ENCODE measurements around the gene KSR2. TPM values are rescaled to one million over a fixed set of nuclear protein-coding genes. Genes with fewer than 3 reads are reported as not detected.
"Not testable (repeated sequence)": the region's sequence is repeated elsewhere in the genome, so short reads cannot be mapped to it uniquely, and the experiment has no call there.

The KSR2 gene
- total RNA-seq, 1 donor from 2014 or later, result not detected

GRCh38 chr12:118013283-118013682 is 44.5 kb upstream of the KSR2 start:
- Histone ChIP-seq H3K36me3 (no peaks in the 10 kb centered on the region), H3K4me3 (no peak overlapping the region), H3K4me1 (peaks cover 20% of the 10 kb centered on the region), H3K27ac (replicated peaks) (no peak overlapping the region), H3K9me3 (replicated peaks) (no peaks in the 10 kb centered on the region), H3K27me3 (ENCODE audit: low read depth) (peaks cover 2% of the 10 kb centered on the region)
- TF ChIP-seq CTCF (IDR thresholded peaks at IDR 0.05; ENCODE audit: borderline replicate concordance), result no peak
- intact Hi-C loops (cut with micrococcal nuclease), result no loop called here
- no peak for DNase-seq

- no peak for DNase-seq
- Histone ChIP-seq H3K4me1 (peaks cover 10% of the 10 kb centered on the region), H3K27ac (replicated peaks) (no peak overlapping the region), H3K9me3 (replicated peaks) (no peaks in the 10 kb centered on the region), H3K27me3 (ENCODE audit: low read depth) (peaks cover 4% of the 10 kb centered on the region), H3K36me3 (no peaks in the 10 kb centered on the region), H3K4me3 (no peak overlapping the region)
- intact Hi-C loops (cut with micrococcal nuclease), result no loop called here
- no peak for TF ChIP-seq CTCF (IDR thresholded peaks at IDR 0.05; ENCODE audit: borderline replicate concordance)
These were observed 43.2 kb upstream of the KSR2 start for GRCh38 chr12:118011961-118012360.

- peaks cover 5% of the 10 kb centered on the region for H3K4me1 ChIP-seq
- no peaks in the 10 kb centered on the region for H3K9me3 ChIP-seq (replicated peaks)
- H3K27me3 ChIP-seq (ENCODE audit: low read depth), result peaks cover 4% of the 10 kb centered on the region
- intact Hi-C loops (cut with micrococcal nuclease), result no loop called here
- H3K27ac ChIP-seq (replicated peaks), result no peak overlapping the region
- no peaks in the 10 kb centered on the region for H3K36me3 ChIP-seq
- DNase-seq, result no peak
- TF ChIP-seq CTCF (IDR thresholded peaks at IDR 0.05; ENCODE audit: borderline replicate concordance), result no peak
- H3K4me3 ChIP-seq, result no peak overlapping the region
These were observed 42.6 kb upstream of the KSR2 start for GRCh38 chr12:118011377-118011776.

GRCh38 chr12:118010903-118011302 is 42.1 kb upstream of the KSR2 start:
- no peak for TF ChIP-seq CTCF (IDR thresholded peaks at IDR 0.05; ENCODE audit: borderline replicate concordance)
- DNase-seq, result no peak
- intact Hi-C loops (cut with micrococcal nuclease), result no loop called here
- peaks cover under 1% of the 10 kb centered on the region for H3K4me1 ChIP-seq
- H3K36me3 ChIP-seq, result no peaks in the 10 kb centered on the region
- H3K9me3 ChIP-seq (replicated peaks), result no peaks in the 10 kb centered on the region
- H3K4me3 ChIP-seq, result no peak overlapping the region
- H3K27ac ChIP-seq (replicated peaks), result no peak overlapping the region
- peaks cover 4% of the 10 kb centered on the region for H3K27me3 ChIP-seq (ENCODE audit: low read depth)

- intact Hi-C loops (cut with micrococcal nuclease); H3K4me1 ChIP-seq; H3K36me3 ChIP-seq; DNase-seq; H3K4me3 ChIP-seq; H3K27ac ChIP-seq (replicated peaks); H3K9me3 ChIP-seq (replicated peaks): not testable (repeated sequence)
- H3K27me3 ChIP-seq (ENCODE audit: low read depth), result peaks cover 18% of the 10 kb centered on the region
These were observed 31.0 kb upstream of the KSR2 start for GRCh38 chr12:117999806-118000205.

GRCh38 chr12:117998719-117999118 is 29.9 kb upstream of the KSR2 start:
- Histone ChIP-seq H3K27me3 (ENCODE audit: low read depth) (peaks cover 18% of the 10 kb centered on the region), H3K27ac (replicated peaks) (no peak overlapping the region), H3K4me3 (no peak overlapping the region), H3K9me3 (replicated peaks) (peaks cover 16% of the 10 kb centered on the region), H3K4me1 (no peaks in the 10 kb centered on the region), H3K36me3 (no peaks in the 10 kb centered on the region)
- no peak for TF ChIP-seq CTCF (IDR thresholded peaks at IDR 0.05; ENCODE audit: borderline replicate concordance)
- DNase-seq, result no peak
- intact Hi-C loops (cut with micrococcal nuclease), result no loop called here
